Panc1 (cell line): ENCODE measurements around the gene CCDC34. TPM values are rescaled to one million over a fixed set of nuclear protein-coding genes. Genes with fewer than 3 reads are reported as not detected.

Experiments used
- total RNA-seq: library from RNA; stranded (reverse); gene quantifications from one replicate; pipeline ENCODE4 v1.2.1, GENCODE V29; 2021; ENCODE audit not compliant: unreplicated experiment

The CCDC34 gene
- total RNA-seq, 1 experiment from 2014 or later, result 28.3 TPM

Other genes starting within 250 kb of the CCDC34 start
- 61.8 TPM for gene LGR4, start 109.6 kb upstream of the CCDC34 start, total RNA-seq
- gene LIN7C, start 143.6 kb upstream of the CCDC34 start, total RNA-seq, result 44.2 TPM